Hematopoietic multipotent progenitor cell treated with erythropoietin and hydrocortisone succinate and interleukin-3 and kit ligand, for 6 days (in vitro differentiated cells): ENCODE results near the gene ZSCAN18.

Source experiments
- DNase-seq: peaks from one replicate; pipeline ENCODE4 v3.0.0-alpha.2; 2015

Gene ZSCAN18

GRCh38 chr19:58044391-58044790 is 53.6 kb downstream of the ZSCAN18 start:
- DNase-seq = no peak

DNA sequence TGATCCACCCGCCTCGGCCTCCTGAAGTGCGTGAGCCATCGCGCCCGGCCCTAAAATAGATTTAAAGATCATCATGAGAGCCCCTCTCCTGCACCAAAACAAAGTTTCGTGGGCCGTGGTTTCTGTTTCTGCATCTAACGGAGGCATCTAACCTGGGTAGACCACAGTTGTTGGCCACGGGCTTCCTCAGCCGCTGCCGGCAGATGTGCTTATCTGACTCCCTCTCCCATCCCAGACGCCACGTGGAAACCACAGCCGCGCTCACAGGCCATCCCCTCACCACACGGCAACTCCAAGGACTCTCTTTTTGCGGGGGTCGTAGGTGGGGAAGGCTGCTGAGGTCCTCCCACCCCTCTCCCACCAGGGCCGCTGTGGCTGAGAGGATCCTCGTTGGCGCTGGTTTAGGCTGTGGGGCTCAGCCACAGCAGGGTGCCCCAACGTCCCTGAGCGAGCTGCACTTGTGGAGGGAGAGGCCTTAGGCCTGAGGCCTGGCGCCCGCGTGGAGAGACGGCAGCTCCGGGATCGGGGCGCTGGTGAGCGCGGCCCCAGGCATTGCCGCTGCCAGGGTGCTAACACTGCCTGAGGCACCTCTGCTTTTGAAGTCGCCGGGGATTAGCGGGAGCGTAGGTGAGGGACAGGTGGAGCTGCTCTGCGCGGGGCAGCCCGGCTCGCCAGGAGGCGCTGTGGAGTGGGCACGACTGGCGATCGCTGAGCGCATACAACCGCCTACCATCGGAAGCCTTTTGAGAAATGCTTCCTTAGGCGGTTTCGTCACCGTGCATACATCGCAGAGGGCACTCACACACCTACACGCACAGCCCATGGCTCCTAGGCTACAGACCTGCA is 55.3 kb downstream of the ZSCAN18 start:
- DNase-seq = no peak

- no peak for DNase-seq
Observed at GRCh38 chr19:58040751-58041525, 57.1 kb downstream of the ZSCAN18 start.

- no peak for DNase-seq
Observed at GRCh38 chr19:58038688-58039204, 59.3 kb downstream of the ZSCAN18 start.

- DNase-seq = no peak
Observed at GRCh38 chr19:58037927-58038687, 59.9 kb downstream of the ZSCAN18 start.

DNA sequence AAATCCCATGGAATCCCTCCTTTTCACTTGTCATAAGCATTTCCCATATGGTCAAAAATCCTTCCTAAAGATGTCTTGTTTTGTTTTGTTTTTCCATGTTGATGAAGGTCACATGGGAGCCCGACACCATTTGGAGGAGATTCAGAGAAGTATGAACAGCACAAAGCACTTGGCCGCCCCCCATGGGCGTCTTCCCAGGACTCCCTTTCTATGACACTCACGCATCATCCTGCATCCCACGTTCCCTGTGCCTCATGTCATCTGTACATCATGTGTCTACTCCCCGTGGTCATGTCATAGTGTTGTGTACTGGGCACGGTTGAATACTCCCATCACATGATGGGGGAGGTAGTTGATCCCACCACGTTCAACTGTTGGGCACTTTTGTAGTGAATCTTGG is 62.2 kb downstream of the ZSCAN18 start:
- no peak for DNase-seq

DNA sequence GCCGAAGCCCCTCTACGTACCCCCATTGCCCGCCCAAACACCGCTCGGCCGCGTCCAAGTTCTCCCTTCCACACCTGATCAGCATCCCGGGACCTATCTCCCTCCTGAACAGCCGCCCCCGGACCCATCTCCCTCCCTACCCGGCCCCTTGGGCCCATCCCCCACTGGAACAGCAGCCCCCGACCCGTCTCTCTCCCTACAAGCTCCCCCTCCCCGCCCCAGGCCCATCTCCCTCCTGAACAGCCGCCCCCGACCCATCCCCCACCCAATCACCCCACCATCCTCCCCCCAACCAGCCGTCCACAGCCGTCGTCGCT is 63.6 kb downstream of the ZSCAN18 start:
- DNase-seq = no peak
